Activated naive CD8-positive, alpha-beta T cell treated with anti-CD3 and anti-CD28 coated beads, Interleukin-2, amount 50 U/mL, for 16 hours (primary cell): ENCODE measurements around the gene SCAF11.

Experiments
- DNase-seq: peaks from one replicate; pipeline ENCODE4 v3.0.0-alpha.2; 2020; ENCODE audit warnings: low read depth, low spot score

Gene SCAF11

GRCh38 chr12:45913631-45914030 lies 76.7 kb downstream of the SCAF11 start:
- no peak for DNase-seq

- DNase-seq: no peak
Measured at GRCh38 chr12:45912774-45913173, 77.6 kb downstream of the SCAF11 start.

- DNase-seq: no peak
Measured at GRCh38 chr12:45909041-45909713, 81.2 kb downstream of the SCAF11 start.

- DNase-seq: no peak
Measured at GRCh38 chr12:45907955-45908354, 82.4 kb downstream of the SCAF11 start.

- DNase-seq: no peak
Measured at GRCh38 chr12:45898094-45898493, 92.3 kb downstream of the SCAF11 start.

- no peak for DNase-seq
Measured at GRCh38 chr12:45895961-45896360, 94.4 kb downstream of the SCAF11 start.

- DNase-seq: no peak
Measured at GRCh38 chr12:45893240-45893639, 97.1 kb downstream of the SCAF11 start.

- no peak for DNase-seq
Measured at GRCh38 chr12:45890276-45890675, 100.1 kb downstream of the SCAF11 start.

- DNase-seq: no peak
Measured at GRCh38 chr12:45887544-45887943, 102.8 kb downstream of the SCAF11 start.

- DNase-seq: no peak
Measured at GRCh38 chr12:45886685-45887084, 103.7 kb downstream of the SCAF11 start.

GRCh38 chr12:45883187-45883586 lies 107.2 kb downstream of the SCAF11 start:
- DNase-seq: no peak

GRCh38 chr12:45880533-45880932 lies 109.8 kb downstream of the SCAF11 start:
- DNase-seq: no peak

- no peak for DNase-seq
Measured at GRCh38 chr12:45879363-45879895, 110.9 kb downstream of the SCAF11 start.

- no peak for DNase-seq
Measured at GRCh38 chr12:45878630-45879255, 111.6 kb downstream of the SCAF11 start.

GRCh38 chr12:45877069-45877468 lies 113.3 kb downstream of the SCAF11 start:
- no peak for DNase-seq

GRCh38 chr12:45872446-45872845 lies 117.9 kb downstream of the SCAF11 start:
- DNase-seq: no peak
